ENCODE measurements around the gene NTN1.

NTN1 gene

DNA sequence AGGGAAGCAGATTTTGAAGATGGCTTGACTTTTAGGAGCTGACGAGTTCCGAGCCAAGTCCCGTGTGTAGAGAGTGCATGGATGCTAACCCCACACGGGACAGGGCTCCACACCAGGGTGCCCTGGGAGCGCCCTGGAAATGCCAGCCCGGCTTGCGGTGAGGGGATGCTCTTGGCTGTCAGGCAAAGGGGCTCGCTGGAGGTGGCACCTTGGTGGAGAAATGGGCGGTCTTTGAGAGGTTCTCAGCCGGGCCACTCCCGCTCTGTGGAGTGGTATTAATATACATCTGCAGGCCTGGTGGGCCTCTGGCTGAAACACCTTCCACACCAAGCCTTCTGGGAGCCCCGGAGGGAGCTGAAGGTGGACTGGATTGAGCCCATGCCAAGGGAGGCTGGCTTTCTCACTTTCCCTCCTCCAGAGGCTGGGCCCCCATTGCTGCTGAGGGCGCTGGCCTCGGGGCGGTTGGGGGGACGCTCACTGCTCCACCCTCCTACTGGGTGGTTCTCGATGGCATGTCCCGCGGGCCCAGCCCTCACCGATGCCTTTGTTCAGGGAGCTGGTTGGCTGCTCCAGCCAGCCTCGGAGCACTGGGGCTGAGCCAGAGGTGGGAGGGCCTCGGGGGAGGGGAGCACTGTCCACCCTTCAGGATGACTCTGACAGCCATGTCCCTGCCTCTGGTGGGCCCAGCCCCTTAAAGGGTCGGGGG is 210.3 kb downstream of the NTN1 start:
- H4K20me1 ChIP-seq (ENCODE audit: insufficient read depth) = no peaks in the 10 kb centered on the region
- no peaks in the 10 kb centered on the region for H3K79me2 ChIP-seq (ENCODE audit: insufficient read depth, low read depth)
- H3K4me1 ChIP-seq (ENCODE audit: low read depth, poor library complexity, severe bottlenecking) = no peaks in the 10 kb centered on the region
- no peak overlapping the region for H3K4me3 ChIP-seq (IDR thresholded peaks at IDR 0.05; ENCODE audit: insufficient read depth, low read depth, low read length)
- H3K27ac ChIP-seq = no peak overlapping the region
- no peaks in the 10 kb centered on the region for H3K27me3 ChIP-seq (ENCODE audit: insufficient read depth, low read depth)
- no peak overlapping the region for H2AFZ ChIP-seq (ENCODE audit: low read depth)
- no peaks in the 10 kb centered on the region for H3K36me3 ChIP-seq (ENCODE audit: insufficient read depth)
- no peak overlapping the region for H3K9ac ChIP-seq
- no peak for TF ChIP-seq CTCF (conservative IDR thresholded peaks at IDR 0.05; ENCODE audit: low read depth, low read length)
- no peak overlapping the region for H3K4me2 ChIP-seq

GRCh38 chr17:9232155-9232475 is 210.8 kb downstream of the NTN1 start:
- H3K27me3 ChIP-seq (ENCODE audit: insufficient read depth, low read depth) = no peaks in the 10 kb centered on the region
- no peak for TF ChIP-seq CTCF (conservative IDR thresholded peaks at IDR 0.05; ENCODE audit: low read depth, low read length)
- no peaks in the 10 kb centered on the region for H4K20me1 ChIP-seq (ENCODE audit: insufficient read depth)
- no peak overlapping the region for H3K4me2 ChIP-seq
- H3K79me2 ChIP-seq (ENCODE audit: insufficient read depth, low read depth) = no peaks in the 10 kb centered on the region
- H3K9ac ChIP-seq = no peak overlapping the region
- no peak overlapping the region for H3K27ac ChIP-seq
- no peak overlapping the region for H3K4me3 ChIP-seq (IDR thresholded peaks at IDR 0.05; ENCODE audit: insufficient read depth, low read depth, low read length)
- no peaks in the 10 kb centered on the region for H3K36me3 ChIP-seq (ENCODE audit: insufficient read depth)
- H2AFZ ChIP-seq (ENCODE audit: low read depth) = no peak overlapping the region
- H3K4me1 ChIP-seq (ENCODE audit: low read depth, poor library complexity, severe bottlenecking) = no peaks in the 10 kb centered on the region

DNA sequence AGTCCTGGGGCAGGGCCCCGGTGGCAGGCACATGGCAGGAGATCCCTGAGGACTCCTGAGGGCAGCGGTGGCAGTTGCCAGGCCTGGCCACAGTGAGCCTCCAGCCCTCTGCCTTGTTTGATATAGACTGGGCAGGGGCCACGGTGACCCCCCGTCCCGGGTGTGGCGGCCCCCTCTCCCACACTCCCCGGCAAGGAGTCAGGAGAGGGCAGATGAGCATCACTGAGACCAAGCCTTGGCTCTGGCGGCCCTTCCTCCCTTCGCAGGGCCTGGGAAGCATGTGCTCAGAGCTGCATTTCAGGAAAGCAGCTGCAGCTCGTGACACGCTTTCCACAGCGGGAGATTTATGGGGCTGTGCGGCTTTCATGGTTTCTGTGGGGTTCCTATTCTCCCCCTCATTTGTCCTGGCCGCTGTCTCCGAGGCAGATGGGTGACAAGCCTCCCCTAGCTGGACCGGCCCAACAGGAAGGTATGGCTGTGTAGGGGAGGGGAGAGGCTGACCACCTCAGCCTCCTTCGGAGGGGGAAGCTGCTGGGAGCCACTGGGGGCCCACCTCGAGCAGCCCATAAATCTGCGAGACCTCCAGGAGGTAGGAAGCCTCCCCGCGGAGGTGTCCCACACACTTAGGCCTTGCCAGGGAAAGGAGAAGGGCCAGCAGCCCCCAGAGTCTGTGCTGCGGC is 211.4 kb downstream of the NTN1 start:
- Histone ChIP-seq H3K79me2 (ENCODE audit: insufficient read depth, low read depth) (no peaks in the 10 kb centered on the region), H3K4me1 (ENCODE audit: low read depth, poor library complexity, severe bottlenecking) (no peaks in the 10 kb centered on the region), H4K20me1 (ENCODE audit: insufficient read depth) (no peaks in the 10 kb centered on the region), H3K4me3 (IDR thresholded peaks at IDR 0.05; ENCODE audit: insufficient read depth, low read depth, low read length) (no peak overlapping the region), H3K36me3 (ENCODE audit: insufficient read depth) (no peaks in the 10 kb centered on the region), H3K9ac (no peak overlapping the region), H3K4me2 (no peak overlapping the region), H3K27ac (no peak overlapping the region), H3K27me3 (ENCODE audit: insufficient read depth, low read depth) (no peaks in the 10 kb centered on the region), H2AFZ (ENCODE audit: low read depth) (no peak overlapping the region)
- TF ChIP-seq CTCF (conservative IDR thresholded peaks at IDR 0.05; ENCODE audit: low read depth, low read length) = no peak

GRCh38 chr17:9233271-9233599 is 211.9 kb downstream of the NTN1 start:
- H3K4me1 ChIP-seq (ENCODE audit: low read depth, poor library complexity, severe bottlenecking) = no peaks in the 10 kb centered on the region
- TF ChIP-seq CTCF (conservative IDR thresholded peaks at IDR 0.05; ENCODE audit: low read depth, low read length) = no peak
- H4K20me1 ChIP-seq (ENCODE audit: insufficient read depth) = no peaks in the 10 kb centered on the region
- H3K36me3 ChIP-seq (ENCODE audit: insufficient read depth) = no peaks in the 10 kb centered on the region
- H2AFZ ChIP-seq (ENCODE audit: low read depth) = no peak overlapping the region
- H3K4me2 ChIP-seq = no peak overlapping the region
- no peaks in the 10 kb centered on the region for H3K27me3 ChIP-seq (ENCODE audit: insufficient read depth, low read depth)
- H3K27ac ChIP-seq = no peak overlapping the region
- no peak overlapping the region for H3K9ac ChIP-seq
- H3K4me3 ChIP-seq (IDR thresholded peaks at IDR 0.05; ENCODE audit: insufficient read depth, low read depth, low read length) = no peak overlapping the region
- no peaks in the 10 kb centered on the region for H3K79me2 ChIP-seq (ENCODE audit: insufficient read depth, low read depth)

Measured in KMS-11 (cell line).